Measurements from ENCODE around the gene NISCH.

NISCH gene

DNA sequence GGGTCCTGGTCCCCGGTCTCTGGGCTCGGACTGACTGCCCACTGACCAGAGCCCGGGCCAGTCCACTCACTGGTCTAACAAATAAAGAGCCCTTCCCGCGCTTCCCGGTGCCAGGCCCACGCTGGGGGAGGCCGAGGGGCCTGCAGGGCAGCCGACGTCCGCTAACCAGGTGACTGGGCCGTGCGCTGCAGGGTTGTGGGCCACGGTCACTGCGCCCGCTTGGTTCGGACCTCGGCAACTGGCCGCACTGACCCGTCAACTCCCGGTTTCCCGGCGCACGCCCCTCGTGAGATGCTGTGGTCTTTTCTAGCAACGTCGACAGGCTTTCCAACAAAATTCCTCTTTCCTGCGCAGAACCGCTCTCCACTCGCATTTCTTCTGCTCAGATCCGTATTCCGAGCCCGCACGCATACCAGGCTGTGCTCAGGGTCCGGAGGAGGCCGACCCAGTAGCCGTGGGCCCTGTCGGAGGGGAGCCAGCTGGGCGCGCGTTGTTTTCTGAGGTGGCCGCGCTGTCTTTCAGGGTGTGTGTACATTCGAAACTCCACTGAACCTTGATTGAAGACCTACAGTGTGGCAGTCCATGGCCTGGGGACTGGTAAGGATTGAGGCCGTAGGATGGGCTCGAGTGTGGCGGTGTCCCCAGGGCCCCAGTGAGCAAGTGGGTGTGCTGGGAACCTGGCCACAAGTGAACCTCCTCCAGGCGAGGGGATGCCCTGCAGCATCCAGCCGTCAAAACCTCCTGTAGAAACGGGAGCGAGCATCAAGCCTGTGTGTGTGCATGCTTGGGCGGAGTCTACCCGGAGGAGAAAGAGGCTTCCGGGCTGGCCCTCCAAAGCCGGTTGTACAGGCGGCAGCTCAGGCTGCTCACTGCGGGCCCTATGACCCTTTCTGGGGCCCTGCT is 79.1 kb downstream of the NISCH start:
- Histone ChIP-seq H3K36me3 (ENCODE audit: low read length) (no peaks in the 10 kb centered on the region), H3K4me2 (ENCODE audit: low read depth, low read length, poor library complexity, severe bottlenecking) (peak overlapping the region; percentile 79), H3K27ac (ENCODE audit: low read depth, low read length) (peak overlapping the region; percentile 83), H3K27me3 (ENCODE audit: low read length) (no peaks in the 10 kb centered on the region), H3K9ac (ENCODE audit: low read length) (peak overlapping the region; percentile 76), H3K9me3 (ENCODE audit: insufficient read depth, low read length) (no peaks in the 10 kb centered on the region), H3K9me2 (replicated peaks; ENCODE audit: insufficient read depth, low read length) (no peaks in the 10 kb centered on the region), H2AFZ (ENCODE audit: low read depth, low read length, severe bottlenecking) (peak overlapping the region; percentile 25), H3F3A (ENCODE audit: insufficient read depth) (peaks cover 21% of the 10 kb centered on the region), H4K20me1 (ENCODE audit: low read depth, low read length) (peaks cover 9% of the 10 kb centered on the region; the same call in 1 of the 2 replicates), H3K79me2 (ENCODE audit: insufficient read depth, low read length) (peaks cover 73% of the 10 kb centered on the region), H3K4me3 (ENCODE audit: insufficient read depth, low read length, poor library complexity, severe bottlenecking) (peak overlapping the region; percentile 59)
- TF ChIP-seq, protein P1, sequence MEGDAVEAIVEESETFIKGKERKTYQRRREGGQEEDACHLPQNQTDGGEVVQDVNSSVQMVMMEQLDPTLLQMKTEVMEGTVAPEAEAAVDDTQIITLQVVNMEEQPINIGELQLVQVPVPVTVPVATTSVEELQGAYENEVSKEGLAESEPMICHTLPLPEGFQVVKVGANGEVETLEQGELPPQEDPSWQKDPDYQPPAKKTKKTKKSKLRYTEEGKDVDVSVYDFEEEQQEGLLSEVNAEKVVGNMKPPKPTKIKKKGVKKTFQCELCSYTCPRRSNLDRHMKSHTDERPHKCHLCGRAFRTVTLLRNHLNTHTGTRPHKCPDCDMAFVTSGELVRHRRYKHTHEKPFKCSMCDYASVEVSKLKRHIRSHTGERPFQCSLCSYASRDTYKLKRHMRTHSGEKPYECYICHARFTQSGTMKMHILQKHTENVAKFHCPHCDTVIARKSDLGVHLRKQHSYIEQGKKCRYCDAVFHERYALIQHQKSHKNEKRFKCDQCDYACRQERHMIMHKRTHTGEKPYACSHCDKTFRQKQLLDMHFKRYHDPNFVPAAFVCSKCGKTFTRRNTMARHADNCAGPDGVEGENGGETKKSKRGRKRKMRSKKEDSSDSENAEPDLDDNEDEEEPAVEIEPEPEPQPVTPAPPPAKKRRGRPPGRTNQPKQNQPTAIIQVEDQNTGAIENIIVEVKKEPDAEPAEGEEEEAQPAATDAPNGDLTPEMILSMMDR (IDR thresholded peaks at IDR 0.05; ENCODE audit: insufficient read depth, low read length, poor library complexity, severe bottlenecking), result no peak
- TF ChIP-seq EZH2phosphoT487 (conservative IDR thresholded peaks at IDR 0.05; ENCODE audit: low read length), result no peak

DNA sequence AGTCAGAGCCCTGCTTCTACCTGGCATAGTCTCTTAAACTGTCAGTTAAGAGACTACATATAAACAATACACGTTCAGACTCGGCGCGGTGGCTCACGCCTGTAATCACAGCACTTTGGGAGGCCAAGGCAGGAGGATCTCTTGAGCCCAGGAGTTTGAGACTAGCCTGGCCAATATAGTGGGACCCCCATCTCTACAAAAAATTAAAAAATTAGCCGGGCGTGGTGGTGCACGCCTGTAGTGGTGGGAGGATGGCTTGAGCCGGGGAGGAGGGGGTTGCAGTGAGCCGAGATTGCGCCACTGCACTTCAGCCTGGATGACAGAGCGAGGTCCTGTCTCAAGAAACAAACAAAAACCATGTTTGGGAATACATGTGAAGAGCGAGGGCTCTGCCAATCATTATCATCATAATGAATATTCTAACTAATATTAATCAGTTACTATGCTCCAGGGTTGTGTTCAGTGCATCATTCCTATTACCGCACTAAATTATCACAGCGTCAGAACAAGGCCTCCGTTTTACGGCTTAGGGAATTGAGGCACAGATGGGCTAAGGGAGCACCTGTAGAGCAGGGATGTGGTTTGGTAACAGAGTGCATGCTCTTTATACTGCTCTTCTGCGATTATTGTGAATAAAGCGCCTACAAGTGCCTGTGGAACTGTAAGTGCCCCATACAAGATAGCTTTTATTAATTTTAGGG is 80.2 kb downstream of the NISCH start:
- TF ChIP-seq, protein P1 (IDR thresholded peaks at IDR 0.05; ENCODE audit: insufficient read depth, low read length, poor library complexity, severe bottlenecking), result no peak
- no peak for TF ChIP-seq EZH2phosphoT487 (conservative IDR thresholded peaks at IDR 0.05; ENCODE audit: low read length)
- Histone ChIP-seq H3K79me2 (ENCODE audit: insufficient read depth, low read length) (peaks cover 67% of the 10 kb centered on the region), H3K36me3 (ENCODE audit: low read length) (peaks cover 4% of the 10 kb centered on the region; the same call in 1 of the 2 replicates), H3K27ac (ENCODE audit: low read depth, low read length) (peak overlapping the region; percentile 83), H3K9ac (ENCODE audit: low read length) (peak overlapping the region; percentile 76), H3K4me3 (ENCODE audit: insufficient read depth, low read length, poor library complexity, severe bottlenecking) (peak overlapping the region; percentile 59), H3K9me3 (ENCODE audit: insufficient read depth, low read length) (no peaks in the 10 kb centered on the region), H2AFZ (ENCODE audit: low read depth, low read length, severe bottlenecking) (peak overlapping the region; percentile 50), H3K9me2 (replicated peaks; ENCODE audit: insufficient read depth, low read length) (no peaks in the 10 kb centered on the region), H3F3A (ENCODE audit: insufficient read depth) (peaks cover 28% of the 10 kb centered on the region), H3K4me2 (ENCODE audit: low read depth, low read length, poor library complexity, severe bottlenecking) (peak overlapping the region; percentile 79), H3K27me3 (ENCODE audit: low read length) (no peaks in the 10 kb centered on the region), H4K20me1 (ENCODE audit: low read depth, low read length) (peaks cover 9% of the 10 kb centered on the region; the same call in 1 of the 2 replicates)

DNA sequence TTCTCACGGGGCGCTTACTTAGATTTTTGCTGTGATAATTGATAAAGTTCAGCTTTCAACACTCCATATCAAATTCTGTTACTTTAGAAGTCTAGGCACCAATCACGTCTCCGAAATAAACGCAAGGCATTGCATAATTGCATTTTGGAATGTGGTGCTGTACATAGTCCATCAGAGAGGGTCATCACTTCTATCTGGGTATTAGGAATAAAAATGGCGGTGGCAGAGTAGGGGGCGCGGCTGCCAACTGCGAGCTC is 80.6 kb downstream of the NISCH start:
- H3F3A ChIP-seq (ENCODE audit: insufficient read depth), result peaks cover 33% of the 10 kb centered on the region
- H3K36me3 ChIP-seq (ENCODE audit: low read length), result peaks cover 6% of the 10 kb centered on the region; the same call in 1 of the 2 replicates
- peaks cover 63% of the 10 kb centered on the region for H3K79me2 ChIP-seq (ENCODE audit: insufficient read depth, low read length)
- no peaks in the 10 kb centered on the region for H3K9me2 ChIP-seq (replicated peaks; ENCODE audit: insufficient read depth, low read length)
- H4K20me1 ChIP-seq (ENCODE audit: low read depth, low read length), result peaks cover 13% of the 10 kb centered on the region; the same call in 1 of the 2 replicates
- peak overlapping the region; percentile 37 for H3K27ac ChIP-seq (ENCODE audit: low read depth, low read length)
- TF ChIP-seq EZH2phosphoT487 (conservative IDR thresholded peaks at IDR 0.05; ENCODE audit: low read length), result no peak
- TF ChIP-seq, protein P1 (IDR thresholded peaks at IDR 0.05; ENCODE audit: insufficient read depth, low read length, poor library complexity, severe bottlenecking), result no peak
- H3K4me2 ChIP-seq (ENCODE audit: low read depth, low read length, poor library complexity, severe bottlenecking), result peak overlapping the region; percentile 79
- H3K4me3 ChIP-seq (ENCODE audit: insufficient read depth, low read length, poor library complexity, severe bottlenecking), result peak overlapping the region; percentile 30
- H3K27me3 ChIP-seq (ENCODE audit: low read length), result no peaks in the 10 kb centered on the region
- H3K9me3 ChIP-seq (ENCODE audit: insufficient read depth, low read length), result no peaks in the 10 kb centered on the region
- H3K9ac ChIP-seq (ENCODE audit: low read length), result peak overlapping the region; percentile 21; the same call in 1 of the 2 replicates
- H2AFZ ChIP-seq (ENCODE audit: low read depth, low read length, severe bottlenecking), result peak overlapping the region; percentile 50

All from SU-DHL-6 (cell line).